DND-41 (cell line): ENCODE results near the gene VEGFA.

ENCODE experiments used
- EZH2 ChIP-seq: IDR thresholded peaks from 3 replicates; pipeline ENCODE4 v1.6.1; 2012; ENCODE audit warnings: borderline replicate concordance, low read depth, mild to moderate bottlenecking, moderate library complexity, low read length, inconsistent platforms; ENCODE audit not compliant: severe bottlenecking
- TF ChIP-seq, protein P1 (sequence below): IDR thresholded peaks from 2 replicates; pipeline ENCODE4 v1.5.1; 2012; ENCODE audit warnings: borderline replicate concordance, low read length, moderate library complexity, mild to moderate bottlenecking; ENCODE audit not compliant: poor library complexity, severe bottlenecking; ENCODE audit errors: extremely low read depth

GRCh38 chr6:43740321-43740960 lies 29.6 kb upstream of the VEGFA start:
- TF ChIP-seq, protein P1, sequence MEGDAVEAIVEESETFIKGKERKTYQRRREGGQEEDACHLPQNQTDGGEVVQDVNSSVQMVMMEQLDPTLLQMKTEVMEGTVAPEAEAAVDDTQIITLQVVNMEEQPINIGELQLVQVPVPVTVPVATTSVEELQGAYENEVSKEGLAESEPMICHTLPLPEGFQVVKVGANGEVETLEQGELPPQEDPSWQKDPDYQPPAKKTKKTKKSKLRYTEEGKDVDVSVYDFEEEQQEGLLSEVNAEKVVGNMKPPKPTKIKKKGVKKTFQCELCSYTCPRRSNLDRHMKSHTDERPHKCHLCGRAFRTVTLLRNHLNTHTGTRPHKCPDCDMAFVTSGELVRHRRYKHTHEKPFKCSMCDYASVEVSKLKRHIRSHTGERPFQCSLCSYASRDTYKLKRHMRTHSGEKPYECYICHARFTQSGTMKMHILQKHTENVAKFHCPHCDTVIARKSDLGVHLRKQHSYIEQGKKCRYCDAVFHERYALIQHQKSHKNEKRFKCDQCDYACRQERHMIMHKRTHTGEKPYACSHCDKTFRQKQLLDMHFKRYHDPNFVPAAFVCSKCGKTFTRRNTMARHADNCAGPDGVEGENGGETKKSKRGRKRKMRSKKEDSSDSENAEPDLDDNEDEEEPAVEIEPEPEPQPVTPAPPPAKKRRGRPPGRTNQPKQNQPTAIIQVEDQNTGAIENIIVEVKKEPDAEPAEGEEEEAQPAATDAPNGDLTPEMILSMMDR: no peak
- no peak for TF ChIP-seq EZH2
